HG02981 (cell line): ENCODE measurements around the gene SLC51B.
"Not testable (repeated sequence)": the region's sequence is repeated elsewhere in the genome, so short reads cannot be mapped to it uniquely, and the experiment has no call there.

Experiments
- ATAC-seq: cut with Tn5 transposase; IDR thresholded peaks from one replicate; pipeline ENCODE4 v1.9.1; 2021; ENCODE audit warnings: mild to moderate bottlenecking, moderate library complexity; ENCODE audit not compliant: unreplicated experiment

SLC51B gene

DNA sequence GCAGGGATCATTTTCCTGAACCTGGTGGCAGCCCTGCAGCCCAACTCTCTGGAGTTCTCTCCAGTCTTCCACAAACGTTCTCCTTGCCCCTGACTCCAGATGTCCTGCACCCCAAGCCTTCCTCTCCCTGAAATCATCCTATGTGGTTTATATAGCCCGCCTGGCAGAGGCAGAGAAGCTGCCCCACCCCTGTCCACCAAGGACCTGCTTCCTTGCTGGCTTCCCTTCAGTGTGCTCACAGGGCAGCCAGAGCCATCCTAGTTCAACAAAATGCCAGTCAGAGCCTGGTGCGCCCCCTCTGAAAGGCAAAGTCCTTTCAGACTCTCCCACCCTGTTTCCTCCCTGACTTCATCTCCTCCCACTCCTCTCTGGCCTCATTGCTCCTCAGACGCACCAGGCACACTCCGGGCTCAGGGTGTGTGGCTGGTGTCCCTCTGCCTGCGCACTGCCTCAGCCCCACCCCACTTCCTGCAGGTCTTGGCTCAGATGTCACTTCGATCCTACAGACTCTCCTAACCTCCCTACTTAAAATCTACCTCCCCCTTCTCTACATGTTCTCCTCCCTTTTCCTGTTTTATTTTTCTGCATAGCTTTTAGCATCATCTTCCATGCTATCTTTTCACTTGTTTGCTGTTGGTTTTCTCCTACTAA lies 37.2 kb downstream of the SLC51B start:
- no peak for ATAC-seq

DNA sequence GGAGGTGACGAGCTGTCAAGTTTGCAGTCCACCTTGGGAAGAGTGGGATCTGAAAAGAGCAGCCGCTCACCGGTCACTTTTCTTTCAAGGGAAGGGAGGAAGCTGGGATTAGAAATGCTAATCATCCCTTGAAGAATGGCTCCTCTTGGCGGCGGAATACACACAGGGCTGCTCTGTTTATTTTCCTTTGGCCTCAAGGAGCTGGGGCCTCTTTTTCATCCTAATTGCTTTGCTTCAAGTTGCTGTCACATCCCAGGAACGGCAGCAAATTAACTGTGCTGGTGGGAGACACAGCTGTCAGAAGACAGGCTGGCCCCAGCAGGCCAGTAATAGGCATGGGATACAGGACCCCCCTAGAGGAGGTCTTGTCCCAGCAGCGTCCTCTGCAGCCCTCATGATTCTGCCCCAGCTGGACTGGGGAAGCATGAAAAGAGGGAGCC lies 38.1 kb downstream of the SLC51B start:
- no peak for ATAC-seq

DNA sequence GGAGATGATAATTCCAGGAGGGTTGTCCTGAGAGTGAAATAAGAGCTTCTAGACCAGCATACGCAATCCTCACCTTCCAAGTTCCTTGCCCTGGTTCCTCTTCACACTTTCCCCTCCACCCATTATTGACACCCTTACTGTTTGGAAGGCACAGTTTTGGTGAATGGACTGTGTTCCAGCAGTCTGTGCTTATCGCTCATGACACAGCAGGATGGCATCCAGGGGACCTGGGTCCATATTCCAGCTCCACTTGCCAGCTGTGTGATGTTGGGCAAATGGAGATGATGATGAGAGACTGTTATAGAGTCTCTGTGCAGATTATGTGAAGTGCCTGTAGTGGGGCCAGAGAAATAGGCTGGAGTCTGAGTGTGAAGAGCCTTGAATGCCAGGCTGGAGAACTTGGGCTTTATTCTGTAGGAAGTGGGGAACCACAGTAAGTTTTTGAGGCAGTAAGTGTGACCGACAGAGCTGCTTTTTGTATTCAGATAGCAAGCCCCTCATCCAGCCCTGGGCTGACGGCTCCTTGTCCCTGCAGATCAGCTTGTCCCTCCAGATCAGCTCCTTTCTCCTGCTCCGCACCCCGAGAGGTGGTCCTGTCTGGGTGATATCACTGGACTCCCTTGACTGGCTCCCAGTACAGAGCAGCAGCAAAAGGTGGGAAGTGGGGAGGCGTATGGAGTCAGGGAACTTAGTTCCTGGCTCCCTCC lies 39.5 kb downstream of the SLC51B start:
- ATAC-seq: no peak

DNA sequence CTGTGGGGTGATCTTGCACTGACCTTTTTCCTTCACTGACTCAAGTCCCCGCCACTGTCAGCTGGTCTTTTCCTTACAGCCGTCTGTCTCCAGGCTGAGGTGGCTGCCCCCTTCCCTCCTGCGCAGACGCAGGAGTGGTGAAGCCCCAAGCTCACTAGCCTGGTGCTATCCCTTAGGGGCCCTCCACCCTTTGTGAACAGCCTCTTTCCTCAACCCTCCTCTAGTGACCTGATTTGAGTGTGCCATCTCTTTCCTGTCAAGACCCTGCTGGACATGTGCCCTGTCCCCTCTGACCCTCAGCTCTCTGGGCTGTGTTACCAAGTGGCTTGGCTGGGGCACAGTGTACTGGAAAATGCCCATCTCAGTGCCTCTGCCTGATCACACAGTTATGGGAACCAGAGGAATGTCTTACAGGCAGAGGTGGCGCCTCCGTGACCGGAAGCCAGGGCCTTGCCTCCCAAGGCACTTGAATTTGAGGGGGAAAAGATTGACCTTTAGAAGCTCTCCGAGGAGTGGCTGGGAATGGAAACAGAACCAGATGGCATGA lies 40.1 kb downstream of the SLC51B start:
- ATAC-seq: no peak

DNA sequence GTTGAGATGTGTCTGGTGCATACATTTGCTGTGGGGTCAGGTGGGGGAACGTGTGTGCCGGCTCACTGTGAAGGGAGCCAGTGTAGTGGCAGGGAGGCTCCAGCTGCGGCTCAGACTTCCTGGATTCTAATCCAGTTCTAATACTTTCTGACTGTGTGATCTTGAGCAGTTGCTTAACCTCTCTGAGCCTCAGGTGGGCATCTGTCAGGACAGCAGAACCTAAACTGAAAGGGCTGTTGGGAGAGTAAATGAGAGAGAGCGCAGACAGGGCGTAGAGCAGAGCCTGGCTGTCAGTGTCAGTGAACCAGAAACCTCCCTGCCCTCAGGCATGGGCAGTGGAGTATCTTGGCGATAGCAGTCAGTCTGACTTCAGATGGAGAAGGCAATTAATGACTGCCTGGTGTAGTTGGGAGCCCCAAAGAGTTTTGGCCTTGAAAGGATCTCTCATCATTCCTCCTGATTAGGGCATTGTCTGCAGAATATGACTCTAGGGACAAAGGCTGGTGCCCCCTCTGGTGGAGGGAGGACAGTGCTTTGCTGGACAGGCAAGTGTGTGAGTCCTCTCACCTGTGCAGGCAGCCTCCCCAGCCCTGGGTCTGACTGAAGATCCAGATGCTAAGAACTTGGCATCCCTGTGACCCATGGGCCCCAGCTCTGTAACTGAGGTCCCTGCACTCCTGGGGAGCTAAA lies 40.9 kb downstream of the SLC51B start:
- ATAC-seq: no peak

DNA sequence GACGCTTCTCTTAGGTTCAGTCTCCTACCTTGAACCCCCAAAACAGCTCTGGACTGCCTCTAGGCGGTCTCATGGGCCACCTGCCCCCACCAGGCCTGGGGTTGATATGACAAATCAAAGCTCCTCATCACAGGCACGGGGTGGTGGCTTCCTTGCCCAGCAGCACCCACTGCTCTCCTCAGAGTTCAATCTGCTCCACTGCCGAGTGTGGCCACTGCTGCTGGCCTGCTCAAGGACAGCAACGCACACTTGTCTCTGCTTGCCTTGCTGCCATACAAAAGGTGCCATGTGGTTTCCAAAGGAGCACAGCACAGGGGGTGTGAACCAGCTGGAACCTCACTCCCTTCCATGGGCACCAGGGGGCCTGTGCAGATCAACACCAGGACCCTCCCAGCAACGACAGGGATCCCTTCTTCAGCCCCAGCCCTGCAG lies 41.5 kb downstream of the SLC51B start:
- ATAC-seq: no peak

DNA sequence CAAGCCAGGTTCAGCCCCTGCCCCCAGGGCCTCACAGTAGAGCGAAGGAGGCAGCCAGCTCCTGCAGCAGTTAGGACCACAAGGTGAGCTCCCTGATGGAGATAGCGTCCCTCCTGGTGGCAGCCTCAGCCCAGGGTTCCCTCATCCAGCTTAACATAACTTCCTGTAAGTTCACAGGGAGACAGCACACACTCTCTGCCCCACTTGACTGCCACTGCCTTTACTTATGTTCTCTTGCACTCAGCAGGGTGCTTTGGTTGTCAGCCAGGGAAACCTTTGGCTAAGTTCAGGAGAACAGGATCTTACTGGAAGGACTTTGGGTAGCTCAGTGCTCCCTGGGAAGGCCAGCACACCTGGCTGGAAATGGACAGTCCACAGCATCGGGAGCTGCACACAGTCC lies 42.2 kb downstream of the SLC51B start:
- ATAC-seq: no peak

DNA sequence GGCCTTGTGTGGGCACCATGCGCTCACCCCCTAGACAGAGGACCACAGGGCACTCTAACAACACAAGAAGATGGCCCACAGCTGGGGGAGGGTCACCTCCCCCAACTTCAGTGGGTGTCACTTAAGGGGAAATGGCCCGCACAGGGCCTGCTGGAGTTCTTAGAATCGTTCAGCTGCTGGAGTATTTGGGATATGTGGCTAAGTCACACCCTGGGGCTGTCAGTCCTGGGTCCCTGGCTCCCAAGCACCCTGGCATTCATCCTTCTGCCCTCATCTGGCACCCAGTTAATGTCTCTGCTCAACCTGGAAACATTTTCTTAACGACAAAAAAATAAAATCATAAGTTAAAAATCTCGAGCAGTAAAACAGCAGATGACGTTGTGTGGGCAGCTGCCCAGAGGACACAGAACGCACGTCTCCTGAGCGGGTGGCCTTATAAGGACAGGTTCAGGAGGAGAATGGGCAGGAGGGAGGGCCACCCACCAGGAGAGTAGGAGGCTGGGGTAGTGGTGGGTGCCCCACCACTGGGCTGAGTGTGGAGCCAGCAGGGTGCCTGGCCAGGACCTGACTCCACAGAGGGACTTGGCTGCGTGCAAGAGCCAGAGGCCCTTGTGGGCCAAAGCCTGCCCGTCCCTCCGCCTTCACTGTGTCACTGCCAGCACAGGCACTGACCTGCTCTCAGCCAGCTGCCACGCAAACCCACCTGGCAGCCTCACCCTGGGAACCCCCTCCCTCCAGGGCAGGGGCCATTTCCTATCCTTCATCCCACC lies 42.9 kb downstream of the SLC51B start:
- ATAC-seq: no peak

DNA sequence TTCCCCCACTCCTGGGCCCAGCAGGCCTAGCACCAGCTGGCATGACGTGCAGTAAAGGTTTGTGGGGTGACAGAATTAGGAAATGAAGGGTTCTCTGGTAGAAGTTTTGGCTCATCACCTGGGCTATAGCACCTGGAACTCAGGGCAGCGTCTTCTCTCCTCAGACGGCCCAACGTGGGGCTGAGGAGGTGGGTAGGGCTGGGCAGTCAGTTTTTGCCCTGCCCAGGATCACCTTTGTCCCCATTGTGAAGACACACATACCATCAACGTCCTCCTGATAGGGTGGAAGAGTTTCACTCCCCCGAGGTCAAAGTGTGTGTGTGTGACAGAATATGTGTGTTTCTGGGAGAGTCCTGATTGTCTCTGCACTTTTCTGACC lies 43.4 kb downstream of the SLC51B start:
- ATAC-seq: no peak

DNA sequence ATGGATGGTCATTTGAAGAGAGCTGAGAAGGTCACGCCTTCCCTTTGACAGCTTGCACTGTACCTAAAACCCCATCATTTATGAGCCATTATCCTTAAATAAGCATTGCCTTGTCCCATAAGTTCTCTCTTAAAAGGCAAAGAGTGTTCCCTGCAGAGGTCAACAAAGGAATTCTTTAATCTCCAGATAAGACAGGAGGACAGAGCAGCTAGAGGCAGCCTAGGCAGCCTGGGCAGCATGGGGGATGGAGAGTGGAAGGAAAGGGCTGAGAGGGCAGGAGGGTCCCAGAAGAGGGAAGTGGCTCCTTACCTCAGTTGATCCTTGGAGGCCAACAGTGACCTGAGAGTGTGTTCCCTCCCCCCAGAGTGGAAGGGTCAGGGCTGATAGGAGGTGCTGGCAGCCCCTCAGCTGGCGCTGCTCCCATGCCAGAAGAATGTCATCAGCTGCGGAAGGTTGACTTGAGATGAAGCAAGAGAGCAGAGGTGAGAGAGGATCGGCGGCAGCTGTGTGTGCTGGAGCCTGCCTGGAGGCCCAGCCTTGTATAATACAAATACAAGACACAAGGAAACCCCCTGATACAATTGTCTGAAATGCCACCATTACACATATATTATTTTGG lies 44.1 kb downstream of the SLC51B start:
- no peak for ATAC-seq

DNA sequence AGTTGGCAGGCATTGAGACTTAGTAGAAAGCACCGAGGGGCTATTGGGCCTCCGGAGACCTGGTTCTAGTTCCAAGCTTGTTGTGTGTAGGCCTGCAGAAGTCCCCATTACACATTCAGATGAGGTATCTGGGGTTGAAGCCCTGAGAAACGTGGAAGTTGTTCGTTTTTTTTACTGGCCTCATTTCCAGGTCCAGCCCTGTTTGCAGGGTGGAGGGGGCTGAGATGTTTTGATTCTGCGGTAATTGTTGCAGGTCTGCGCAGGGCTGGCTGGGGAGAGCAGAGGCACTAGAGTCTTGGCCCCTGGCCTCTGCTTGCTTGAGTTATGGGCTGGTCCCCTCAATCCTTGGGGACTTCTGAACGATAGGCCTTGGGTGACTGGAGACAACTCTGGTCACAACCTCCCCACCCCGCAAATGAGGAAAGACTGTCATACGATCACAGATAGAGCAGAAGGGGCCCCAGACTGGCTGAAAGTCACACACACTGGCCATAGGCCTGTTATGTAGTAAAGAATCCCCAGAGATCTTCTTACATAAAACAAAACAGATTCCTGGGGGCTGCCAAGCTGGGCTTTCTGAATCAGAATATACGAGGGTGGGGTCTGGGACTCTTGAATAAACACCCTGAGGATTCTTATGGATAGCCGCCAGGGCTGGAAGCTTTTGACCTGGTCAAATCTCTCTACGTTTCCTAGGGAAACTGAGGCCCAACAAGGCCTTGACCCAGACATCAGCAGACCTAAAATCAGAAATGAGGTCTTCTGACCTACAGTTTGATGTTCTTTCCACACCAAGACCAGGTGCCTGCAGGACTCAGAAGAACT lies 47.0 kb downstream of the SLC51B start:
- ATAC-seq: no peak

DNA sequence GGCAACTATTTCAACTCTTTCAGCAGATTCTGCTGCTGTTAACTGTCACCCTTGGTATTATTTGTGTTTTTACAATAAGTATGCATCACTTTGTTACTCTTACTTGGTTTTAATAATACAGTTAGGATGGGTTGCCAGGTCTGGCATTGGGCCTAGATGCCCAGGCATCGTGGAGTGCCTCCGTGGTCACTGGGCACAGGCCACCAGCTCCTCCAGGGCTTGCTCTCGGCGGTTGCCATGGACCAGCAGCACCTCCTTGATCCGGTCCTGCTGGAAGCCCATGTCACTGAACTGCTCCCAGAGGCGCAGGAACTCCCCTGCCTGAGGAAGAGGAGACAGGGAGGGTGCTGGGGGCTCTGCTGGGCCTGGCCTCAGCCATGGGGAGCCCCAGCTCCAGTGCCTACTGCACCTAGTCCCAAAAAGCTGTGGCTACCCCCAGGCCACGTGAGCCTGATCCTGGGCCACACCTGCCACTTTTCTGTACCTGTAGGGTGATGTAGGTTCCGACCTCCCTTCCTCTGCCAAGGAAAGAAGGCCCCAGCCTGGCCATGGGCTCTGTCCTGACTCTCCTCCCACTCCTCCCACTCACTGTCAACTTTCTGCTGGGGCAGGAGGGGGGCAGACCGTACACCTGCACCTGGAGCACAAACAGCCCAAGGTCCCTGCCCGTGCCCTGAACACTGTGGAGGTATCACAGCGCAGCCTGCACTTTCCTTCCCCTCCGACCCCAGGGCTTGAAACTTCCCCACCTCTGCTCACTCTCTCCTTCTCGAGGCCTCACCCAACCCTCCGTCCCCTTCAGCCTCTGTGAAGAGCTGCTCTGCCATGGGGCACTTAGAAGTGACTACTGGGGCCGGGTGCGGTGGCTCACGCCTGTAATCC lies 48.0 kb downstream of the SLC51B start:
- ATAC-seq: no peak

DNA sequence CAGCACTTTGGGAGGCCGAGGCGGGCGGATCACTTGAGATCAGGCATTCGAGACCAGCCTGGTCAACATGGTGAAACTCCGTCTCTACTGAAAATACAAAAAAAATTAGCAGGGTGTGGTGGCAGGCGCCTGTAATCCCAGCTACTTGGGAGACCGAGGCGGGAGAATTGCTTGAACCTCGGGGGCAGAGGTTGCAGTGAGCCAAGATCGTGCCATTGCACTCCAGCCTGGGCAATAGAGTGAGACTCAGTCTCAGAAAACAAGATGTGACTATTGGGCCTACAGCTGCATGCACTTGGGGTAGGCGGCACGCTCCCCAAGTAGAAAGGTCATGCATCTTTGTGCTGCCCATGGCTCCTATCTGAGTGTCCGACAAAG lies 48.6 kb downstream of the SLC51B start:
- ATAC-seq: not testable (repeated sequence)

DNA sequence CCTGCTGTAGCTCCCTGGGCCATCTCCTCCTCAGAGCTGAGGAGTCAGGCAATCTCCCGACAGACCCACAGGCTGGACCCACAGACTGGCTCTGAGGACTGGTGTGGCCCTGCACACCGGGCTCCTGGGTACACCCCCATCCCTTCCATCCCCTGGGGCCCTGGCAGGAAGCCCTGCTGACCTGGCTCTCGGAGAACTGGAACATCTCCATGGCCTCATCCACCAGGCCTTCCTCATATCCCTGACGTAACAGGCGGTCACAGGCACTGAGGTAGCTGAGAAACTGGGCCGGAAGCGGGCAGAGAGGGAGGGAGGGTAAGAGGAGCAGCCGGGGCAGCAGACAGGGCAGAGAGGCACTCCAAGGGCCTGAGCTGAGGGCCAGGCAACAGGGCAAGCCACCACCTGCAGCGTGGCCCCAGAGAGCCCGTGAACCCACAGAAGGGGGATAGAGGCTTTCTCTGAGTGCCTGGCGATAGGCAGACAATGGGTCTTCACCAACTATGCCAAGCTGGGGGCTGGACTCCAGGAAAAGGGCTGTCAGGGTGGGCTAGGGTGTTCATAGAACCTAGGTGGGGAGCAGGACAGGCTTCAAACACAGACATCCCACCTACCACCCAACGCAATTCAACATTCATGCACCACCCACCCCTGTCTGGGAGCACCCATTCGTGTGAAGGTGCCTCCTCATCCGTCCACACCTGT lies 49.3 kb downstream of the SLC51B start:
- no peak for ATAC-seq

DNA sequence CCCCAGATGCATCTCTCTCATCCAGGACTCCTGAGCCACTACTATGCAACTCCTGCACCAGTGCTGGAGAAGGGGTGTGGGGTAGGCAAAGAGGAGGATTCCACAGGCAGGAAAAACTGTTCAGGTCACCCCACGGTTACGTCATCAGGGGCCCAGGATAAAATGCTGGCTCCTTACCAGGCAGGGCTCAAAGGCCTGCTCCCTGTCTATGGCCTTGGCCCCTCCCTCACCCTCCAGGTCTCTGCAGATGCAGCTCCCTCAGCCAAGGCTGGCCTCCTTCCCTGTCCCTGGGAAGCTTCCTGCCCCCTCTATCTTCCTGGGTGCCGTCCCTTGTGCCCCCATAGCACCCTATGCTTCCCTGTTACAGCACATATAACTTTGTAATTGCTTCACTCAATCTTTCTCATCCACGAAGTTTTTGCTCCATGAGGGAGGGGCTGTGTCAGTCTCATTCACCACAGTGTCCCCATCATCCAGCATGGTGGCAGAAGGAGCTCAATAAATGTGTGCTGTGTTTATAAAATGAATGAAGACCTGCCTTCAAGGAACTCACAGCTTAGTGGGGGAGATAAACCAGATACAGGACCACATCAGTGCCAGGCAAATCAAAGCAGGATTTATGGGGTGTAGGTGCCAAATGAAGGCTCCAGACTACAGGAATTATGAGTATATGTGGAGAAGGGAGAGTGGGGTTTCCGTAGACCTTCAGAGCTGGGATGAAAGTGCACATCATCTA lies 50.0 kb downstream of the SLC51B start:
- no peak for ATAC-seq

DNA sequence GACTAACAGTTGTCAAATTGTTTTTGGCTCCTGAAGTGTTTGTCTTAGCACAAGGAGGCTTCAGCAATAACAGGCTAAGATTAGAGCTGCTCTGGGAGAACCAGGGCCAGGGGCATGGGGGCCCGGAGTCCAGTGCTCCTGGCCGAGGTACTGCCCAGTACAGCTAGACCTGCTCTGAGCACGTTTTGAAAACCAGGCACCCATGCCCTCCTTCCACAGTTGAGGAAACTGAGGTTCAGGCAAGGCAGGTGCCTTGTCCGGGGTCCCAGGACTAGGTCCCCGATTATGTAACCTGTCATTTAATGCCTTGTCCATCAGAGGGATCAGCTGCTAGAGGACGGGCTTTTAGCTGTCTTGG lies 50.5 kb downstream of the SLC51B start:
- ATAC-seq: no peak

DNA sequence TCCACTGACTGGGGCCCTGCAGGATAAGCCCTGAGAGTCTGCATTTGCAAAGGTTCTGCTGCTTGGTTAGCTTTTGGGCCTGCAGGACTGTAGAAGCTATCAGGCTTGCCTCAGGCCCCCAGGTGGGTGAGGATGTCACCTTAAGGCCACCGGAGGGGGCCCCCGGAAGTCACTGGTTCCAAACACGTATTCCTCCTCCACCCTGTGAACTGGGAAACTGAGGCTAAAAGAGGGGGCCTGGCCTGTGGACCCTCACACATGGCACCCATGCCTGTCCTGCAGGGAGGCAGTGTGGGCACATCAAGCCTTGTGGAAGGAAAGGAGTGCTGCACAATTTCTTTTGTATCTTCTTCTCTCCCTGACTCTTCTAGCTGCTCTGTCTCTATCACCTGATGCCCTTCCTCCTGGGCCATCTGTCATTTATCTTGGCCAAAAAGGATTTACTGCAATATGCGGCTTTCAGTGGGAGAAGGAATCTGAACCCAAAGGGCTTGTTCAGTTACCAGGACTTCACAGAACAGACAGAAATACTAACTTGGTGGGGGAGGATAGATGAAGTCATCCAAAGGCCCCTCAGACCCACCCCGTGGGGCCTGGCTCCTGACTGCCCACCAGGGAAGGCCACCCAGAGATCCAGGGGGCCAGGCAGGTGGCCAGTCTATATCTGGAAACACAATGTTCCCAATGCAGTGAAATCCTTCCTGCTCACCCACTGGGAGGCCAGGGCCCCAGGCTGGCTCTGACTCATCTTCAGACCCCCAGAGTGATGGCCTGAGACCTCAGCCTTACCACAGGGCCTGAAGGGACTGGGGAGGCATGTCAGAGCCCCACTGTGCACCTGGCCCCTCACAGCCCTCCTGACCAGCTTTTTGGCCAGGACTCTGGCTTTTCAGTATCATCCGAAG lies 51.5 kb downstream of the SLC51B start:
- ATAC-seq: no peak
